Omental fat pad (tissue), 4 donors: ENCODE results near the gene ALK. TPM values are rescaled to one million over a fixed set of nuclear protein-coding genes. Genes with fewer than 3 reads are reported as not detected.

Experiments
- ATAC-seq: fragments of 150-250 bp; one replicate; pipeline ENCODE4 v1.9.1; 2016; ENCODE audit warnings: mild to moderate bottlenecking, moderate library complexity; ENCODE audit not compliant: low FRiP score
- DNase-seq: peaks from one replicate; pipeline ENCODE4 v3.0.0-alpha.2; 2019; ENCODE audit warnings: low spot score
- total RNA-seq, 4 donors: library from RNA; depleted of rRNA; stranded (reverse); fragments of >200 nt; gene quantifications; one replicate each; pipeline ENCODE4 v1.1.0, GENCODE V29; 2016
- TF ChIP-seq, protein P1 (sequence below), 3 donors: fragments of 450-650 bp; IDR thresholded peaks; one replicate each; pipeline ENCODE4 v1.5.1; 2016 to 2017; ENCODE audit warnings: antibody characterized with exemption in 3 of 3, mild to moderate bottlenecking in 3 of 3, moderate library complexity in 2 of 3

ALK gene
- total RNA-seq, 4 donors from 2014 or later, result 0.12 to 2.2 (median 0.44) TPM; not detected in 1

DNA sequence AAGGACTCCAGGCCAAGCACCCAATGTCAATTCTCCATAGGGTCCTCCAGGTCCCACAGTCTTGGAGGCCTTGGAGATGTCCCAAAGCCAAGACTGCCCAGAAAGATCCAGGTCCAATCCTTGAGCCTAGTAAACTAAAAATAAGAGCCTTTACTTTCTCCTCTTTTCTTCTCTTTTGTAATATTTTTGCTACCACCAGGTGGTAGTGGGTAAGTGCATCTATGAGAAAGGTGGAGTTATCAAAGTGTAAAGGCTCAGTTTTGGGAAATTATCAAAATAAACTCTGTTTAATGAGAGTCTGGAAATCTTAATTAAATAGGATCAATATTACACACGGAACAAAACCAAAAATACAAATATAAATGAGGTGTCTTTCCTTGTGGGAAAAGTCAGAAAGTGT is 276.4 kb downstream of the ALK start:
- DNase-seq (no peak), ATAC-seq (no peak)
- TF ChIP-seq, protein P1, sequence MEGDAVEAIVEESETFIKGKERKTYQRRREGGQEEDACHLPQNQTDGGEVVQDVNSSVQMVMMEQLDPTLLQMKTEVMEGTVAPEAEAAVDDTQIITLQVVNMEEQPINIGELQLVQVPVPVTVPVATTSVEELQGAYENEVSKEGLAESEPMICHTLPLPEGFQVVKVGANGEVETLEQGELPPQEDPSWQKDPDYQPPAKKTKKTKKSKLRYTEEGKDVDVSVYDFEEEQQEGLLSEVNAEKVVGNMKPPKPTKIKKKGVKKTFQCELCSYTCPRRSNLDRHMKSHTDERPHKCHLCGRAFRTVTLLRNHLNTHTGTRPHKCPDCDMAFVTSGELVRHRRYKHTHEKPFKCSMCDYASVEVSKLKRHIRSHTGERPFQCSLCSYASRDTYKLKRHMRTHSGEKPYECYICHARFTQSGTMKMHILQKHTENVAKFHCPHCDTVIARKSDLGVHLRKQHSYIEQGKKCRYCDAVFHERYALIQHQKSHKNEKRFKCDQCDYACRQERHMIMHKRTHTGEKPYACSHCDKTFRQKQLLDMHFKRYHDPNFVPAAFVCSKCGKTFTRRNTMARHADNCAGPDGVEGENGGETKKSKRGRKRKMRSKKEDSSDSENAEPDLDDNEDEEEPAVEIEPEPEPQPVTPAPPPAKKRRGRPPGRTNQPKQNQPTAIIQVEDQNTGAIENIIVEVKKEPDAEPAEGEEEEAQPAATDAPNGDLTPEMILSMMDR (IDR thresholded peaks at IDR 0.05), result no peak

DNA sequence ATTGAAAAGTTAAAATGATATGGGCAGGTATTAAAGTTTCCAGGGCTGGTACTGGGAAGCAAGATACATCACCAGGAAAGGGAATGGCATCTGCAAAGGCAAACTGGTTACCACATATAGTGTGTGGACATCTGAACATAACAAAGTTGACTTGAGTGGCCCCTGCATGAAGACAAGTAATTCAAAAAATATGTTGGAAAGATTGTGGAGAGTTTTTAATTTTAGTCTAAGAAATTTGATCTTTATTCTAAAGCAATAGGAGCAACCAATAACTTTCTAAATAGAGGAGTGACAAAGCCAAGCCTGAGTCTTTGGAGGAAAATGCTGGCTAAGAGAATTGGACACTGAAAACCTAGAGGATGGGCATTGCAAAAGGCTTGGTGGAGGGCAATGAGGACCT is 278.2 kb downstream of the ALK start:
- TF ChIP-seq, protein P1 (IDR thresholded peaks at IDR 0.05), result no peak
- DNase-seq (no peak), ATAC-seq (no peak)

DNA sequence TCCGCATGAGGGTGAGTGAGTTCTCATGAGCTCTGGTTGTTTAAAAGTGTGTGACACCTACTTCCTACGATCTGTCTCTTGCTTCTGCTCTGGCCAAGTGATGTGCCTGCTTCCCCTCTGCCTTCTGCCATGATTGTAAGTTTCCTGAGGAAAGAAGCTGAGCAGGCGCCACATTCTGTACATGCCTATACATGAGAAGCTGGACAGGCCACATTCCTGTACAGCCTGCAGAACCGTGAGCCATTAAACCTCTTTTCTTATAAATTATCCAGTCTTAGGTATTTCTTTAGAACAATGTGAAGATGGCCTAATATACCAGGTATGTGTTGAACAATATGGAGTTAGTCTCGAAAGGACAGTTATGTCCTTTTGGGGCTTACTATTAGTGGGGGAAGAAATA is 281.0 kb downstream of the ALK start:
- DNase-seq (no peak), ATAC-seq (no peak)
- TF ChIP-seq, protein P1 (IDR thresholded peaks at IDR 0.05), result no peak

DNA sequence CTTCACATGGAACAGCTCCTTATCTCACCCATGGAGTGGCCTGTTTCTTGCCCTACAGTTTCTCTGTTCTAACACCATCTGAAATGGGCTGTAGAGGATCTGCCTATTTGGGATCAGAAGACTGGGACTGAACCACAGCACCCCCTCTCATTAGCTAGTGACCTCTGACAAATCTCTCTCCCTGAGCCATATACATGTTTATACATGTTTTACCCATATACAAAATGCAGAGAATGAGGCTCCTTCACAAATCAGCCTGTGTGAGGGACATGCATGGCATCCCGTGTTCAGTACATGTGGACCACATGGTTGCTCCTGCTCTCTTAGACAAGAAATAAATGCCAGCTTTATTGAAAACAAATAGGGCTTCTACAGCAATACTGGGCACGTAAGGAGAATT is 282.7 kb downstream of the ALK start:
- ATAC-seq (no peak), DNase-seq (no peak)
- TF ChIP-seq, protein P1 (IDR thresholded peaks at IDR 0.05), result no peak

DNA sequence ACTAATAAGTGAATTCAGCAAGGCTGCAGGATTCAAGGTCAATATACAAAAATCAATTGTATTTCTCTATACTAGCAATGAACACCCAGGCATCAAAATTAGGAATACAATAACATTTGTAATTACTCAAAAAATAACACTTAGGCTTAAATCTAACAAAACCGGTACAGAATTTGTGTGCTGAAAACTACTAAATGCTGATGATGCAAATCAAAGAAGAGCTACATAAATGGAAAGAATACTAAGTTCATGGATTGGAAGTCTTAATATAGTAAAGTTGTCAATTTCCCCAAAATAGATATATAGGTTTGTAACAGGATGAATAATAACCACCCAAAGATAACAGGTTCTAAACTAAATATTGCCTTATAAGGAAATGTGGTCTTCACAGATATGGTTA is 286.5 kb downstream of the ALK start:
- no peak for DNase-seq
- no peak for ATAC-seq
- TF ChIP-seq, protein P1 (IDR thresholded peaks at IDR 0.05), result no peak

DNA sequence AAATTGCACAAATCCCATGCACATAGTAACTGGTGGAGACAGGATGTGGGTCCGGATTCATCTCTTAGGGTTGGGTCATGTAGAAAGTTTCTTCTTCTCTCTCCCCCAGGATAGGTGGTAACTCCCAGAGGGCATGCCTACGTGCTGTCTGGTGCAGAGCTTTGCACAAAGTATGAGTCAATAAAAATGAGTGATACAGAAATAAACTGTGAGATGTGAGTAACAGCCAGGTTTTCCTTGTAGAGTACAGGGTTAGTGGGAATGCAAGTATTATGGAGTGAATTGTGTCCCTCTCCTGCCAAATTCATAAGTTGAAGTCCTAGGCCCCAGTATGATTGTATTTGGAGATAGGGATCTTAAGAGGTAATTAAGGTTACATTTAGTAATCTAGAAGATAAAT is 289.4 kb downstream of the ALK start:
- TF ChIP-seq, protein P1 (IDR thresholded peaks at IDR 0.05), result no peak
- no peak for DNase-seq
- no peak for ATAC-seq

DNA sequence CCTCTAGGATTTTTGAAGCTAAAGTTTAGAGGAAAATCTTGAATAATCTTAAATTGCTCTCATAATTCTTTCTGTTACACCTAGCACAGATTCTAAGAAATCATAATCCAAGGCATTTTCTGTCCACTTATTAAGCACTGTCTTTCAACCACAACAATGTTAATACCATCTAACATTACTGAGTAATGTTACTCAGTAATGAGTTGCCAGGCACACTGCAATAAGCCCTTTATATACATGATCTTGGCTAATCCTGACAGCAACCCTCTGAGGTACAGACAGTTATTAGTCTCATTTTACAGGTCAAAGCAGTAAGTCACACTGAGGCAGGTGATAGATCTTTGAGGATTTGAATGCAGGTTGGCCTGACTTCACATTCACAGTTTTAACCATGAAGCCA is 291.9 kb downstream of the ALK start:
- DNase-seq (no peak), ATAC-seq (no peak)
- TF ChIP-seq, protein P1 (IDR thresholded peaks at IDR 0.05), result no peak
